ENCODE results near the gene MMP15.
"Not testable (repeated sequence)": the region's sequence is repeated elsewhere in the genome, so short reads cannot be mapped to it uniquely, and the experiment has no call there.

The MMP15 gene

DNA sequence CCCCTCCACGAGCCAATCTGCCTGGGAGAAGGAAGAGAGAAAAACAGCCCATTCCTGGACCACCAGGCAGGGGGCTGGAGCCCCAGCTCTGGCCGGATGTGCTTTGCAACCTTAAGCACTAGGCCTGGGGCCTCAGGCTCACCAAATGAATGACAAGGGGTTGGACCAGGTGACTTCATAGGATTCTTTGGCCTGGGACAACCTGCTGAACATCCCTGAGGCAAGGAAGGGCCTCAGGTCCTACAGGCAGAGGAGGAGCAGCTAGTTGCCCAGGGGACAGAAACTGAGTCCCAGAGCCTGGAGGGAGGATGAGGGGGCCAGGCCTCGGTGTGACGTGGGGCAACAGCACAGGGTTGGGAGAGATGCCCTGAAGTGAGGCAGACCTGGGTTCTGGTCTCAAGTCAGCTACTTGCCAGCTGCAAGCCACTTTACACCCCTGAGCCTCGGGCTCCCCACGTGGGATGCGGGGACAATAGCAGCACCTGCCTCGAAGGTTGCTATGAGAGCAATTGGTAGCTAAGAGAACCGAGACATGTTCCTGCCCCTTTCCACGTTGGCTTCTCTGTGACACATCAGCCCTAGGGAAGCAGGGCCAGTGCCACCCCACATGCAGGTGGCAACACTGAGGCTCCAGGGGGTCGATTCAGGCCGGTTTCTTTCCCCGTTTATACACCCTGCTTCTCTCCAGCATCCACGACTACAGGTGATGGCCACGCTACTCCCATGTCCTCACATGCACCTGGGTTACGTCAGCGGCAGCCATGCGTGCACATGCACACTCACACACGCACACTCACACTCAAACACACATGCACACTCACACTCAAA lies 61.0 kb downstream of the MMP15 start:
- no peak for DNase-seq (ENCODE audit: low spot score)

DNA sequence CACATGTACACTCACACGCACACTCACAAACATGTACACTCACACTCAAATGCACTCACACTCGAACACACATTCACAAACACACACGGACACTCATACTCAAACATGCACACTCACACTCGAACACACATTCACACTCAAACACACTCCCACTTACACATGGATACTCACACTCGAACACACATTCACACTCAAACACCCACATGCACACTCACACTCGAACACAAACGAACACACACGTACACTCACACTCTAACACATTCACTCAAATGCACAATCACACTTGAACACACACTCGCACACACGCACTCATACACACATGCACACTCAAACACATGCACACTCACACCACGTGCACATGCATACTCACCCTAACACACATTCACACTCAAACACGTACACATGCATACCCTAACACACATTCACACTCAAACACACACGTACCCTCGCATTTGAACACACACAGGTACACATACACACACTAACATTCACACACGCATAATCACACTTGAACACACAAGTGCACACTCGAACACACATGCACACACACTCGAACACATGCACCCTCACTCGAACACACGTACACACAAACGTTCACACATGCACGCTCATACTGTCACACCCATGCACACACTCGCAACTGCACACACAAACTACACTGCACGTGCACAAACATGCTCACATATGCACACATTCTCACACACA lies 61.8 kb downstream of the MMP15 start:
- no peak for DNase-seq (ENCODE audit: low spot score)

DNA sequence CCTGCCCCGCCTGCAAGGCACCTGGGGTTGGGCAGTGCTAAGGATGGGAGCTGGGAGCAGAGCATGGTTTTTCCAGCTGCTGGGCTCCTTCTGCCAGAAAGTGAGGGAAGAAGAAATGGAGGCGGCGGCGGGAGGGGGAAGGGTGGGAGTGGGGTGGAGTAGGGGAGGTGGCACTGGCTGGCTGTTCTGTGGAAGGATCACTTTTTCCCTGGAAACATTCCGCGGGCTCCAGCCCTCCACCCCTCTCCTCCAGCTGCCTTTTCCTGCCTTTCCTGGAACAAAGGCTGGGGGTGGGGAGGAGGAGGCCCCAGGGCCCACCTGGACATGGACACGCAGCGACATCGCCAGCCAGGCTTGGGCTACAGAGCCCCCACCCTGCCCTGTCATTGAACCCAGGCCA lies 62.5 kb downstream of the MMP15 start:
- no peak for DNase-seq (ENCODE audit: low spot score)

DNA sequence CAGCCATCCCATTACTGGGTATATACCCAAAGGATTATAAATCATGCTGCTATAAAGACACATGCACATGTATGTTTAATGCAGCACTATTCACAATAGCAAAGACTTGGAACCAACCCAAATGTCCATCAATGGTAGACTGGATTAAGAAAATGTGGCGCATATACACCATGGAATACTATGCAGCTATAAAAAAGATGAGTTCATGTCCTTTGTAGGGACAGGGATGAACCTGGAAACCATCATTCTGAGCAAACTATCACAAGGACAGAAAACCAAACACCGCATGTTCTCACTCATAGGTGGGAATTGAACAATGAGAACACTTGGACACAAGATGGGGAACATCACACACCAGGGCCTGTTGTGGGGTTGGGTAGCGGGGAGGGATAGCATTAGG lies 64.8 kb downstream of the MMP15 start:
- DNase-seq (ENCODE audit: low spot score) = not testable (repeated sequence)

DNA sequence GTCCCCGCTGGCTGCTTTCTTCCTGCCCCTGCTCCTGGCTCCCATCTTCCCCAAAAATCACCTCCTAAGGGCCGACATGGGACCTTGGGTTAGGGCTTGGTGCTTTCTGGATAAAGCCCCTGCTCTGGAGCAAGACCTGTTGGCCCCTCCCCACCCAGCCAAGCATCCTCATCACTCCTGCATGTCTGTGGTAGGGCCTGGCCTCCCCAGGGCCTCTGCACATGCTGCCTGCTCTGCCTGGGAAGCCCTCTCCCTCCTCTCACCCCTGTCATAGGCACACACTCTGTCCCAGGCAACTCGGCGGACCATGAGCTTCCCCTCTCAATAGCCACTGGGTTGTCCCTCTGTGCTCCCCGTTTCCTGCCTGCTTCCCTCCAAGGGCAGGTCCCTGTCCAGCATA lies 68.5 kb downstream of the MMP15 start:
- DNase-seq (ENCODE audit: low spot score) = no peak

DNA sequence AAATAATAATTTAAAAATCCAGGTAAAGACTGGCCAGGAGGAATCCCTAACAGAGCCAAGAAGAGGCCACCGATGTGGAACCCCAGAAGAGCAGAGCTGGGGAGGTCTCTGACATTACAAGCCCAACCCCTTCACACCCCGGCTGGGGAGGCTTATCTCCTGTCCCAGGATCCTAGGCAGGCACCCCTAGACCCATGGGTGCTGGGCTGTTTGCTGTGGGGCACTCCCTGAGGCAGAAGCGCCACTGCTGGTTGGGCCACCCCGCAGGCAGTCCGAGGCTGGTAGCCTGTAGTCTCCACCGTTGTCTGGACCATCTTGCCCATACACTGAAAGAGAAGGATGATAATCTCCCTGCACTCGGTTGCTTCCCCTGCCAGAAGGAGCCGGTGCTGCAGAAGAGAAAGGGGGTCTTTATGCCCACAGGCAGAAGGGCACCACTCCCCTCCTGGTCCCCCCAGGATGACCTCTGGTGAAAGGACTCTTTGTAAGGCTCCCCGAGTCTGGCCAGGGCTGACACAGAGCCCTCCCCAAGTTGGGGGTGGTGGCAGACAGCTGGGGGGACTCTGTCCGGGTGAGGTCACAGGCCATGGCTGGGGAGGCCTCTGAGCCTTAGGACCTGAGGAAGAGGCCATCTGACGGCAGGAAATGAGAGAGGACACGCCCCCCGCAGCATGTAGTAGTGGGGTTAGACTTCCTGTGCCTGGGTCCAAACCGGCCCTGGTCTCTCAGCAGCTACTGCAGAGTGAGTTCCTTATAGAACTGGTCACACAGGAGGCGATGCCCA lies 69.4 kb downstream of the MMP15 start:
- DNase-seq (ENCODE audit: low spot score) = no peak

DNA sequence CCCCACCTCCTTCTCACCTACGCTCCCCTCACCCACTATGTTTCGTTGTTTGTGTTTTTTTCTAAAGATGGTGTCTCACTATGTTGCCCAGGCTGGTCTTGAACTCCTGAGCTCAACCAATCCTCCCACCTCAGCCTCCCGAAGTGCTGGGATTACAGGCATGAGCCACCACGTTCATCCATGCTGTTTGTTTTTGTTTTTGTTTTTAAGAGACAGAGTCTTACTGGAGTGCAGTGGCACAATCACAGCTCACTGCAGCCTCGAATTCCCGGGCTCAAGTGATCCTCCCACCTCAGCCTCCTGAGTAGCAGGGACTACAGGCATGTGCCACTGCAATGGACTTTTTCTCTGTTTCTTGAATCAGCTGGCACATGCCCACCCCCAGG lies 70.0 kb downstream of the MMP15 start:
- DNase-seq (ENCODE audit: low spot score) = not testable (repeated sequence)

DNA sequence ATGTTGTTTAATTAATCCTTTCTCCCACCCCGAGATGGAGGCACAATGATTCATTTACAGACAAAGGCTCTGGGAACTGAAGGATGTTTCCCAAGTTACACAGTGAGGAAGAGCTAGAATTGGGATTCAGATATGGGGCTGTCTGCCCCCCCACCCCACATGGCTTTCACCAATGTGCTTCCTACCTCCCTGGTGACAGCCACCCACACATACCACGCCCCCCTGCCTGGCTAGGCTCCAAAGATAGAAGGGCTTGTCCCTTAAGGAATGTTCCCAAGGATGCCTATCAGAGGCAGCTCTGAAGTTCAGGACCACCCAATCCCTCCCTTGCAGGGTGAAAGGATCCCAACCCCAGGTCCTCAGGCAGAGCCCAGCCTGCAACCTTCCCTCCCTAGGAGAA lies 70.7 kb downstream of the MMP15 start:
- DNase-seq (ENCODE audit: low spot score) = no peak

All from hematopoietic multipotent progenitor cell treated with erythropoietin and hydrocortisone succinate and interleukin-3 and kit ligand, for 17 days (in vitro differentiated cells).